Aorta (tissue), 5 donors: ENCODE results near the gene DCPS. TPM values are rescaled to one million over a fixed set of nuclear protein-coding genes. Genes with fewer than 3 reads are reported as not detected.
"Not testable (repeated sequence)": the region's sequence is repeated elsewhere in the genome, so short reads cannot be mapped to it uniquely, and the experiment has no call there.

Experiments
- ATAC-seq: fragments of 200-7000 bp; cut with Tn5 transposase; one replicate; pipeline ENCODE4 v1.9.1; 2022; ENCODE audit warnings: moderate library complexity; ENCODE audit not compliant: low FRiP score
- DNase-seq, 2 donors: peaks; one replicate each; pipeline ENCODE4 v3.0.0-alpha.2; 2020
- H3K27ac ChIP-seq, 2 donors: one replicate each; pipeline ENCODE4 v1.5.1; 2013; ENCODE audit warnings: low read length in 2 of 2, mild to moderate bottlenecking in 2 of 2, moderate library complexity in 2 of 2, control low read depth in 1 of 2, inconsistent platforms in 1 of 2, low read depth in 1 of 2
- H3K27me3 ChIP-seq, 2 donors: one replicate each; pipeline ENCODE4 v1.6.1; 2013; ENCODE audit warnings: control low read depth in 1 of 2, low read length in 1 of 2, mild to moderate bottlenecking in 1 of 2, moderate library complexity in 1 of 2; ENCODE audit not compliant: insufficient read depth in 2 of 2, control insufficient read depth in 1 of 2
- H3K36me3 ChIP-seq, 2 donors: one replicate each; pipeline ENCODE4 v1.6.1; 2013; ENCODE audit warnings: control low read depth in 1 of 2, low read length in 1 of 2, mild to moderate bottlenecking in 1 of 2; ENCODE audit not compliant: insufficient read depth in 2 of 2, control insufficient read depth in 1 of 2
- H3K4me1 ChIP-seq, 2 donors: one replicate each; pipeline ENCODE4 v1.6.1; 2013; ENCODE audit warnings: low read length in 2 of 2, control low read depth in 1 of 2, mild to moderate bottlenecking in 1 of 2, moderate library complexity in 1 of 2; ENCODE audit not compliant: insufficient read depth in 2 of 2, control insufficient read depth in 1 of 2
- H3K4me3 ChIP-seq, 2 donors: one replicate each; pipeline ENCODE4 v1.5.1; 2013; ENCODE audit warnings: low read length in 2 of 2, control low read depth in 1 of 2, mild to moderate bottlenecking in 1 of 2
- H3K9me3 ChIP-seq: one replicate; pipeline ENCODE4 v1.6.1; 2013; ENCODE audit warnings: mild to moderate bottlenecking, low read length; ENCODE audit not compliant: control insufficient read depth
- WGBS, 2 donors: extraction: QIAGEN DNeasy Blood & Tissue Kit; methylation state at CpG; one replicate each; pipeline ENCODE4 v1.1.7; 2013; 5-methylcytosine and 5-hydroxymethylcytosine counted together
- intact Hi-C, 2 donors: fragments of 100-400 bp; cut with DNase I; formaldehyde crosslinking; loops; one replicate each; pipeline versions ENCODE4 v1.14.2 to v1.15.0; 2022
- polyA plus RNA-seq, 2 donors: library from polyadenylated mRNA; stranded (reverse); fragments of 200-250 nt; gene quantifications; one replicate each; pipeline ENCODE4 v1.2.3, GENCODE V29; 2013
- total RNA-seq, 2 donors: library from RNA; stranded (reverse); fragmentation: NEBNext Ultra II Directional; extraction: Animal tissue kit (Norgen Biotek cat#: 25700); gene quantifications; one replicate each; pipeline ENCODE4 v1.2.1, GENCODE V29; 2021
- donor health status: healthy with polysubstance abuse.
- donor health status: Bipolar disorder and iron deficiency.
- donor health status: DM: no; HTN: no; CAD: no.
- donor health status: DM: no; HTN: no; CAD: no.
- donor health status: DM: yes; HTN: yes; CAD: no.

The DCPS gene
- total and polyA plus RNA-seq, 4 donors, result 7.9 to 9.9 (median 9.3) TPM

DNA sequence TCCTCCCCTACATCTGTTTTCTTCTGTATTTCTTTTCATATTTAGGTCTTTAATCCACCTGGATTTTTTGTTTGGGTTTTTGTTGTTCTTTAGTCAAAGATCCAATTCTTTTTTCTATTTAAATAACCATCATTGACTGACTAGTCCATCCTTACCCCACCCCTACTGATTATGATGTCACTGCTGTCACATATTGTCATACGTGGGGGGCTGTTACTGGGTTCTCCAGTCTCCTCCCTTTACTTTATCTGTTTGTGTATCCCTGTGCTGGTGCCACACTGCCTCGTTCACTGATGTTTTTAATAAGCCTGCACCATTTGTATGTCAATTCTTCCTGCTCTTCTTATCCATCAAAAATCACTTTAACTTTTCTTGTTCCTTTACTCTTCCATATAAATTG, 6.9 kb upstream of the DCPS start:
- H3K36me3 ChIP-seq, result peaks cover 3 to 6% of the 10 kb centered on the region in 2 donors
- ATAC-seq, result no peak
- no peaks in the 10 kb centered on the region for H3K27me3 ChIP-seq
- no peak for DNase-seq
- H3K4me3 ChIP-seq, result no peak overlapping the region
- H3K27ac ChIP-seq, result no peak overlapping the region
- WGBS, 2 donors, result 52 to 57% methylated on average over 2 of the region's 2 CpGs
- no peaks in the 10 kb centered on the region for H3K4me1 ChIP-seq
- no peaks in the 10 kb centered on the region for H3K9me3 ChIP-seq
- intact Hi-C loops, result no loop called here

GRCh38 chr11:126304457-126305075, 706 bp downstream of the DCPS start:
- 21 to 31% methylated on average over 12 of the region's 12 CpGs for WGBS, 2 donors
- H3K4me3 ChIP-seq, result peak overlapping the region; percentile 10 to 55
- H3K9me3 ChIP-seq, result no peaks in the 10 kb centered on the region
- intact Hi-C loops, result loop anchor here in 1 of 2 donors (5.0 kb wide), 2 partner anchors 53 to 113 kb away; partner anchors contain the start of gene ST3GAL4
- DNase-seq (no peak), ATAC-seq (peak; percentile 33)
- peaks cover 0 to 2% of the 10 kb centered on the region in 2 donors for H3K27me3 ChIP-seq
- no peaks in the 10 kb centered on the region for H3K4me1 ChIP-seq
- peak overlapping the region in 1 of 2 donors; percentile 11 for H3K27ac ChIP-seq
- H3K36me3 ChIP-seq, result no peaks in the 10 kb centered on the region

GRCh38 chr11:126305699-126306098, 1.8 kb downstream of the DCPS start:
- intact Hi-C loops, result loop anchor here in 1 of 2 donors (5.0 kb wide), 1 partner anchor 52 kb away; the partner anchor contains the start of gene ST3GAL4
- Histone ChIP-seq H3K36me3 (no peaks in the 10 kb centered on the region), H3K4me3 (no peak overlapping the region), H3K27ac (no peak overlapping the region), H3K9me3 (no peaks in the 10 kb centered on the region), H3K4me1 (no peaks in the 10 kb centered on the region), H3K27me3 (peaks cover 0 to 2% of the 10 kb centered on the region in 2 donors)
- no peak for DNase-seq
- ATAC-seq, result no peak
- WGBS, 2 donors, result 91 to 96% methylated on average over 4 of the region's 4 CpGs

GRCh38 chr11:126307706-126308105, 3.8 kb downstream of the DCPS start:
- intact Hi-C loops, result loop anchor here in 1 of 2 donors (5.0 kb wide), 1 partner anchor 50 kb away; the partner anchor contains the start of gene ST3GAL4
- ATAC-seq, result no peak
- Histone ChIP-seq H3K27me3 (peaks cover 0 to 2% of the 10 kb centered on the region in 2 donors), H3K4me3 (no peak overlapping the region), H3K36me3 (no peaks in the 10 kb centered on the region), H3K9me3 (no peaks in the 10 kb centered on the region), H3K27ac (no peak overlapping the region), H3K4me1 (no peaks in the 10 kb centered on the region)
- WGBS, 2 donors, result 21 to 29% methylated on average over 5 of the region's 5 CpGs
- no peak for DNase-seq

GRCh38 chr11:126308271-126308671, 4.4 kb downstream of the DCPS start:
- ATAC-seq (no peak), DNase-seq (no peak)
- WGBS, 2 donors, result 68 to 78% methylated on average over 4 of the region's 4 CpGs
- Histone ChIP-seq H3K27me3 (peaks cover 0 to 2% of the 10 kb centered on the region in 2 donors), H3K27ac (no peak overlapping the region), H3K4me1 (no peaks in the 10 kb centered on the region), H3K36me3 (no peaks in the 10 kb centered on the region), H3K4me3 (no peak overlapping the region), H3K9me3 (no peaks in the 10 kb centered on the region)
- intact Hi-C loops, result loop anchor here in 1 of 2 donors (5.0 kb wide), 1 partner anchor 49 kb away; the partner anchor contains the start of gene ST3GAL4

DNA sequence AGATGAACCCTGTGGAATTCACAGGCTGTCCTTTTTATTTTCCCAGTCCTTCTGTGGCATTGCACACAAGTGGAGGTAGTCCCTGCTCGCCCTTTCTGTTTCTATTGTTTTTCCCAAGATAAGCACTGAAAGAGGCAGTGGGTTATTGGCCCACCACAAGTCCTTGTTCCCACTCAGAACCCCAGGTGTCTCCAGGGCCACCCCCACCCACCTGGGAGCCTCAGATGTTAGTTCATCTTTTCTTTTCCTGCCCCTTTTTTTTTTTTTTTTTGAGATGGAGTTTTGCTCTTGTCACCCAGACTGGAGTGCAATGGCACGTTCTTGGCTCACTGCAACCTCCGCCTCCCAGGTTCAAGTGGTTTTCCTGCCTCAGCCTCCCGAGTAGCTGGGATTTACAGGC, 4.9 kb downstream of the DCPS start:
- not testable (repeated sequence) for H3K27ac ChIP-seq, H3K4me1 ChIP-seq, H3K27me3 ChIP-seq, DNase-seq, ATAC-seq, H3K36me3 ChIP-seq, H3K4me3 ChIP-seq, H3K9me3 ChIP-seq
- 89 to 90% methylated on average over 4 of the region's 4 CpGs for WGBS, 2 donors
- intact Hi-C loops, result loop anchor here in 1 of 2 donors (5.0 kb wide), 1 partner anchor 49 kb away; the partner anchor contains the start of gene ST3GAL4

GRCh38 chr11:126310200-126310991, 6.5 kb downstream of the DCPS start:
- Histone ChIP-seq H3K27me3 (no peaks in the 10 kb centered on the region), H3K27ac (no peak overlapping the region), H3K4me3 (no peak overlapping the region), H3K36me3 (no peaks in the 10 kb centered on the region), H3K9me3 (no peaks in the 10 kb centered on the region), H3K4me1 (no peaks in the 10 kb centered on the region)
- DNase-seq, result peak; percentile 79 to 89
- WGBS, 2 donors, result 59 to 70% methylated on average over 12 of the region's 12 CpGs
- intact Hi-C loops, result loop anchor here (1.0 to 10.0 kb wide), 4 partner anchors 37 to 170 kb away; no protein-coding TSS in a partner anchor
- peak; percentile 93 for ATAC-seq

DNA sequence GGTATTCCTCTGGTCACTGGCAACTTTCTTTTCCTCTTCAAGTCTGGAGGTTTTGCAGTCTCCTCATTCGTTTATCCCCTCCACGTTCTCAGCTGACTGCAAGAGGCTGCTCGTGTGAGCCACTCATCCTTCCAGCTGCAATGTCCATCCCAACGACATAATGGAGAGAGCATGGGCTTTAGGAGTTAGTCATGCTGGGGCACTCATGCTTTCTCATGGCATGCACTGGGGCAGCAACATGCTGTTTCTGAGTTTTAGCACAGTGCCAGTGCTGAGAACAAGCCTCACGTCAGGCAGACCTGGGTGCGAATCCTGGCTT, 7.1 kb downstream of the DCPS start:
- Histone ChIP-seq H3K36me3 (no peaks in the 10 kb centered on the region), H3K4me1 (no peaks in the 10 kb centered on the region), H3K27ac (no peak overlapping the region), H3K27me3 (no peaks in the 10 kb centered on the region), H3K9me3 (no peaks in the 10 kb centered on the region), H3K4me3 (no peak overlapping the region)
- intact Hi-C loops, result loop anchor here (1.0 to 10.0 kb wide), 4 partner anchors 36 to 170 kb away; no protein-coding TSS in a partner anchor
- WGBS, 2 donors, result 51 to 58% methylated on average over 6 of the region's 6 CpGs
- ATAC-seq, result no peak
- DNase-seq, result peak in 1 of 2 donors; percentile 17
